Endodermal cell (in vitro differentiated cells): Measurements from ENCODE around the gene CHMP1A. TPM values are rescaled to one million over a fixed set of nuclear protein-coding genes. Genes with fewer than 3 reads are reported as not detected.

ENCODE experiments used
- DNase-seq: peaks from one replicate; pipeline ENCODE4 v3.0.0-alpha.2; 2017
- H3K27ac ChIP-seq: 2 replicates; pipeline ENCODE4 v1.5.1; 2013; ENCODE audit warnings: mild to moderate bottlenecking, low read depth, low read length, moderate library complexity
- H3K27me3 ChIP-seq: 2 replicates; pipeline ENCODE4 v1.6.1; 2013; ENCODE audit warnings: mild to moderate bottlenecking, low read length, moderate library complexity; ENCODE audit not compliant: insufficient read depth, control insufficient read depth, poor library complexity, severe bottlenecking
- H3K36me3 ChIP-seq: 2 replicates; pipeline ENCODE4 v1.7.0; 2013; ENCODE audit warnings: mild to moderate bottlenecking, low read length, moderate library complexity; ENCODE audit not compliant: control insufficient read depth, insufficient read depth
- H3K4me1 ChIP-seq: one replicate; pipeline ENCODE4 v1.7.0; 2013; ENCODE audit warnings: low read length; ENCODE audit not compliant: control insufficient read depth, insufficient read depth
- H3K4me3 ChIP-seq: 2 replicates; pipeline ENCODE4 v1.5.1; 2013; ENCODE audit warnings: mild to moderate bottlenecking, low read length, moderate library complexity
- H3K9ac ChIP-seq: 2 replicates; pipeline ENCODE4 v1.6.1; 2013; ENCODE audit warnings: mild to moderate bottlenecking, low read length, moderate library complexity; ENCODE audit not compliant: poor library complexity, severe bottlenecking; ENCODE audit errors: extremely low read depth
- H3K9me3 ChIP-seq: 2 replicates; pipeline ENCODE4 v1.6.1; 2013; ENCODE audit warnings: mild to moderate bottlenecking, low read length, moderate library complexity; ENCODE audit not compliant: control insufficient read depth
- H3K27ac Mint-ChIP-seq: 2 replicates; pipeline ENCODE4 v1.8.0; 2020; ENCODE audit warnings: mixed read lengths
- H3K27me3 Mint-ChIP-seq: 2 replicates; pipeline ENCODE4 v1.8.0; 2021; ENCODE audit warnings: mild to moderate bottlenecking, mixed read lengths; ENCODE audit not compliant: insufficient read depth
- H3K36me3 Mint-ChIP-seq: 2 replicates; pipeline ENCODE4 v1.8.0; 2020; ENCODE audit warnings: low read depth, mixed read lengths
- H3K4me1 Mint-ChIP-seq: 2 replicates; pipeline ENCODE4 v1.8.0; 2020; ENCODE audit warnings: mixed read lengths
- H3K4me3 Mint-ChIP-seq: 2 replicates; pipeline ENCODE4 v1.8.0; 2020; ENCODE audit warnings: mild to moderate bottlenecking, moderate library complexity, mixed read lengths
- H3K9me3 Mint-ChIP-seq: 2 replicates; pipeline ENCODE4 v1.8.0; 2020; ENCODE audit warnings: mild to moderate bottlenecking, mixed read lengths
- CTCF ChIP-seq: fragments of 200-600 bp; sonication (generic); conservative IDR thresholded peaks from 2 replicates; pipeline ENCODE4 v1.5.0; 2021; ENCODE audit warnings: antibody characterized with exemption, mild to moderate bottlenecking
- WGBS, 2 experiments: methylation state at CpG; one replicate each; pipeline versions ENCODE4 v1.1.5 to v1.1.7; 2013; ENCODE audit warnings: missing lambda C conversion rate in 2 of 2, mixed read lengths in 1 of 2; ENCODE audit not compliant: insufficient coverage in 1 of 2, insufficient read length in 1 of 2; 5-methylcytosine and 5-hydroxymethylcytosine counted together
- total RNA-seq, 2 donors: library from RNA; stranded (reverse); fragmentation: NEBNext Ultra II Directional in 1 of 2; extraction: Animal tissue kit (Norgen Biotek cat#: 25700) in 1 of 2; gene quantifications; 2 replicates in 1 of 2; 3 replicates in 1 of 2; pipeline ENCODE4 v1.2.1, GENCODE V29; 2021

Gene CHMP1A
- total RNA-seq, 2 donors from 2014 or later, result 104 to 106 TPM

GRCh38 chr16:89604764-89605163, 52.7 kb downstream of the CHMP1A start:
- H3K36me3 Mint-ChIP-seq, result no peaks in the 10 kb centered on the region
- Histone ChIP-seq H3K36me3 (no peaks in the 10 kb centered on the region), H3K4me3 (no peak overlapping the region), H3K27me3 (no peaks in the 10 kb centered on the region), H3K9ac (no peak overlapping the region), H3K9me3 (no peaks in the 10 kb centered on the region), H3K4me1 (peaks cover 7% of the 10 kb centered on the region), H3K27ac (no peak overlapping the region)
- peaks cover 15% of the 10 kb centered on the region for H3K4me1 Mint-ChIP-seq
- no peak overlapping the region for H3K4me3 Mint-ChIP-seq
- WGBS, 2 experiments, result 92 to 96% methylated on average over 9 to 16 of the region's 16 CpGs
- no peak for DNase-seq
- TF ChIP-seq CTCF, result no peak
- no peaks in the 10 kb centered on the region for H3K9me3 Mint-ChIP-seq
- no peaks in the 10 kb centered on the region for H3K27me3 Mint-ChIP-seq
- no peak overlapping the region for H3K27ac Mint-ChIP-seq

- H3K4me3 ChIP-seq, result no peak overlapping the region
- no peak for DNase-seq
- Mint-ChIP-seq H3K36me3 (no peaks in the 10 kb centered on the region), H3K4me1 (peaks cover 11% of the 10 kb centered on the region), H3K27ac (peak overlapping the region; percentile 48), H3K9me3 (no peaks in the 10 kb centered on the region), H3K27me3 (no peaks in the 10 kb centered on the region), H3K4me3 (no peak overlapping the region)
- H3K9me3 ChIP-seq, result no peaks in the 10 kb centered on the region
- no peak for TF ChIP-seq CTCF
- H3K9ac ChIP-seq, result no peak overlapping the region
- no peaks in the 10 kb centered on the region for H3K27me3 ChIP-seq
- WGBS, 2 experiments, result 73 to 89% methylated on average over 3 to 5 of the region's 5 CpGs
- H3K27ac ChIP-seq, result no peak overlapping the region
- no peaks in the 10 kb centered on the region for H3K36me3 ChIP-seq
- peaks cover 4% of the 10 kb centered on the region for H3K4me1 ChIP-seq
Measured at GRCh38 chr16:89602952-89603590, 54.4 kb downstream of the CHMP1A start.

GRCh38 chr16:89602273-89602951, 55.1 kb downstream of the CHMP1A start:
- Histone ChIP-seq H3K27me3 (no peaks in the 10 kb centered on the region), H3K9ac (no peak overlapping the region), H3K36me3 (no peaks in the 10 kb centered on the region), H3K27ac (no peak overlapping the region), H3K4me3 (no peak overlapping the region), H3K9me3 (no peaks in the 10 kb centered on the region), H3K4me1 (no peaks in the 10 kb centered on the region)
- 10 to 35% methylated on average over 6 to 22 of the region's 22 CpGs for WGBS, 2 experiments
- Mint-ChIP-seq H3K4me1 (peaks cover 7% of the 10 kb centered on the region), H3K27me3 (no peaks in the 10 kb centered on the region), H3K27ac (no peak overlapping the region), H3K36me3 (no peaks in the 10 kb centered on the region), H3K4me3 (no peak overlapping the region), H3K9me3 (no peaks in the 10 kb centered on the region)
- no peak for TF ChIP-seq CTCF
- peak; percentile 87 for DNase-seq
